Fibroblast of lung (primary cell): ENCODE measurements around the gene PLEKHA4.

Source experiments
- EZH2 ChIP-seq: IDR thresholded peaks from 2 replicates; pipeline ENCODE4 v1.5.1; 2012; ENCODE audit warnings: low read length, control low read depth, mild to moderate bottlenecking; ENCODE audit errors: missing control alignments
- TF ChIP-seq, protein P1 (sequence below), 2 donors: IDR thresholded peaks in 1 of 2; conservative IDR thresholded peaks in 1 of 2; 1 replicate in 1 of 2; 2 replicates in 1 of 2; pipeline ENCODE4 v1.5.1; 2011 to 2012; ENCODE audit warnings: low read length in 2 of 2, control low read depth in 1 of 2, inconsistent platforms in 1 of 2, low read depth in 1 of 2, mild to moderate bottlenecking in 1 of 2

DNA sequence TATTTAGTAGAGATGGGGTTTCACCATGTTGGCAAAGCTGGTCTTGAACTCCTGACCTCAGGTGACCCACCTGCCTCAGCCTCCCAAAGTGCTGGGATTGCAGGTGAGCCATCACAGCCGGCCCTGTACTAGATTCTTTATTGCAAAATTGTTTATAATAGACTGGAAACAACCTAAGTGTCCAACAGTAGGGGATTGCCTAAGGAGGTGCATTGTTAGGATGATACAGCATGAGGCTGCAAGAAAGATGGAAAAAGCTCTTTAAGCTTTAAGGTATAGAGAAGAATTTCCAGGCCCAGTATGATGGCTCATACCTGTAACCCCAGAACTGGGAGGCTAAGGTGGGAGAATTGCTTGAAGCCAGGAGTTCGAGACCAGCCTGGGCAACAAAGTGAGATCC lies 65.8 kb downstream of the PLEKHA4 start:
- no peak for TF ChIP-seq EZH2
- TF ChIP-seq, protein P1, sequence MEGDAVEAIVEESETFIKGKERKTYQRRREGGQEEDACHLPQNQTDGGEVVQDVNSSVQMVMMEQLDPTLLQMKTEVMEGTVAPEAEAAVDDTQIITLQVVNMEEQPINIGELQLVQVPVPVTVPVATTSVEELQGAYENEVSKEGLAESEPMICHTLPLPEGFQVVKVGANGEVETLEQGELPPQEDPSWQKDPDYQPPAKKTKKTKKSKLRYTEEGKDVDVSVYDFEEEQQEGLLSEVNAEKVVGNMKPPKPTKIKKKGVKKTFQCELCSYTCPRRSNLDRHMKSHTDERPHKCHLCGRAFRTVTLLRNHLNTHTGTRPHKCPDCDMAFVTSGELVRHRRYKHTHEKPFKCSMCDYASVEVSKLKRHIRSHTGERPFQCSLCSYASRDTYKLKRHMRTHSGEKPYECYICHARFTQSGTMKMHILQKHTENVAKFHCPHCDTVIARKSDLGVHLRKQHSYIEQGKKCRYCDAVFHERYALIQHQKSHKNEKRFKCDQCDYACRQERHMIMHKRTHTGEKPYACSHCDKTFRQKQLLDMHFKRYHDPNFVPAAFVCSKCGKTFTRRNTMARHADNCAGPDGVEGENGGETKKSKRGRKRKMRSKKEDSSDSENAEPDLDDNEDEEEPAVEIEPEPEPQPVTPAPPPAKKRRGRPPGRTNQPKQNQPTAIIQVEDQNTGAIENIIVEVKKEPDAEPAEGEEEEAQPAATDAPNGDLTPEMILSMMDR (conservative IDR thresholded peaks at IDR 0.05 in 1 of 2, IDR thresholded peaks at IDR 0.05 in 1 of 2; ENCODE audit: low read depth in 1 of 2, low read length in 2 of 2), result no peak
